Right ventricle myocardium superior (tissue), 1 donor: ENCODE results near the gene CMBL. TPM values are rescaled to one million over a fixed set of nuclear protein-coding genes. Genes with fewer than 3 reads are reported as not detected.
"Not testable (repeated sequence)": the region's sequence is repeated elsewhere in the genome, so short reads cannot be mapped to it uniquely, and the experiment has no call there.

ENCODE experiments used
- ATAC-seq: fragments of 200-7000 bp; cut with Tn5 transposase; one replicate; pipeline ENCODE4 v1.9.1; 2020; ENCODE audit warnings: mild to moderate bottlenecking; ENCODE audit not compliant: poor library complexity
- DNase-seq: peaks from one replicate; pipeline ENCODE4 v3.0.0-alpha.2; 2020
- intact Hi-C: fragments of 100-400 bp; cut with DNase I; formaldehyde crosslinking; loops from one replicate; pipeline ENCODE4 v1.11.2; 2022
- long read RNA-seq: library from polyadenylated mRNA; unstranded; transcript quantifications from one replicate; pipeline ENCODE4 v2.0.0, GENCODE V29; 2021
- total RNA-seq: library from RNA; stranded (reverse); fragmentation: NEBNext Ultra II Directional; extraction: Animal tissue kit (Norgen Biotek cat#: 25700); gene quantifications from one replicate; pipeline ENCODE4 v1.2.1, GENCODE V29; 2021
- donor health status: DM: no; HTN: yes; CAD: no; lungs with severe emphysema.

The CMBL gene
- 50.0 TPM for total RNA-seq
- long read RNA-seq, transcript CMBL-201 (6 exons, 2,335 nt), result major isoform, 58 of 71 reads
- long read RNA-seq, partial matches to known transcripts, result 4 of 71 reads
- long read RNA-seq, other reads (novel, unspliced or antisense), result 9 of 71 reads

- peak; percentile 89 for ATAC-seq
- intact Hi-C loops, result no loop called here
- DNase-seq, result peak; percentile 74
Measured at GRCh38 chr5:10307206-10308148, at the start of gene CMBL. Gene CMBL (minus strand): TSS chr5:10307902. CDS start chr5:10290762, 17,140 bp downstream.

- no peak for ATAC-seq
- no peak for DNase-seq
- intact Hi-C loops, result no loop called here
Measured at GRCh38 chr5:10355071-10355889, 47.6 kb upstream of the CMBL start.

- ATAC-seq (peak; percentile 13), DNase-seq (peak; percentile 54)
- intact Hi-C loops, result no loop called here
Measured at GRCh38 chr5:10354048-10354872, 46.6 kb upstream of the CMBL start.

- intact Hi-C loops, result no loop called here
- ATAC-seq (peak; percentile 97), DNase-seq (peak; percentile 97)
Measured at GRCh38 chr5:10353241-10354047, 45.7 kb upstream of the CMBL start, which contains the start of gene MARCHF6. Gene MARCHF6 (plus strand): TSS chr5:10353695. CDS start chr5:10353899, 204 bp downstream.

GRCh38 chr5:10352430-10353240 is 44.9 kb upstream of the CMBL start:
- peak; percentile 35 for ATAC-seq
- no peak for DNase-seq
- intact Hi-C loops, result no loop called here

GRCh38 chr5:10351919-10352318 is 44.2 kb upstream of the CMBL start:
- ATAC-seq, result no peak
- DNase-seq, result no peak
- intact Hi-C loops, result no loop called here

- ATAC-seq (peak; percentile 53), DNase-seq (no peak)
- intact Hi-C loops, result no loop called here
Measured at GRCh38 chr5:10351199-10351905, 43.6 kb upstream of the CMBL start.

GRCh38 chr5:10348258-10348657 is 40.6 kb upstream of the CMBL start:
- ATAC-seq (no peak), DNase-seq (no peak)
- intact Hi-C loops, result no loop called here

- DNase-seq, ATAC-seq, intact Hi-C loops: not testable (repeated sequence)
Measured at GRCh38 chr5:10344461-10345106, 36.9 kb upstream of the CMBL start.

GRCh38 chr5:10343486-10343885 is 35.8 kb upstream of the CMBL start:
- DNase-seq, result no peak
- ATAC-seq, result peak; percentile 11
- intact Hi-C loops, result no loop called here

GRCh38 chr5:10339958-10340357 is 32.3 kb upstream of the CMBL start:
- ATAC-seq (no peak), DNase-seq (no peak)
- intact Hi-C loops, result no loop called here

- no peak for ATAC-seq
- intact Hi-C loops, result no loop called here
Measured at GRCh38 chr5:10339058-10339811, 31.5 kb upstream of the CMBL start.

GRCh38 chr5:10338686-10339057 is 31.0 kb upstream of the CMBL start:
- no peak for DNase-seq
- no peak for ATAC-seq
- intact Hi-C loops, result no loop called here

More at GRCh38 chr5:10339058-10339811, 31.5 kb upstream of the CMBL start:
- DNase-seq, result no peak

- DNase-seq (no peak), ATAC-seq (no peak)
- intact Hi-C loops, result no loop called here
Measured at GRCh38 chr5:10337986-10338385, 30.3 kb upstream of the CMBL start.

GRCh38 chr5:10337107-10337506 is 29.4 kb upstream of the CMBL start:
- intact Hi-C loops, result no loop called here
- DNase-seq (no peak), ATAC-seq (no peak)
